ENCODE measurements around the gene EXD1. TPM values are rescaled to one million over a fixed set of nuclear protein-coding genes. Genes with fewer than 3 reads are reported as not detected.
A peak's percentile ranks its signal among the peaks of the same experiment; 100 is the strongest.

EXD1 gene, protein sequence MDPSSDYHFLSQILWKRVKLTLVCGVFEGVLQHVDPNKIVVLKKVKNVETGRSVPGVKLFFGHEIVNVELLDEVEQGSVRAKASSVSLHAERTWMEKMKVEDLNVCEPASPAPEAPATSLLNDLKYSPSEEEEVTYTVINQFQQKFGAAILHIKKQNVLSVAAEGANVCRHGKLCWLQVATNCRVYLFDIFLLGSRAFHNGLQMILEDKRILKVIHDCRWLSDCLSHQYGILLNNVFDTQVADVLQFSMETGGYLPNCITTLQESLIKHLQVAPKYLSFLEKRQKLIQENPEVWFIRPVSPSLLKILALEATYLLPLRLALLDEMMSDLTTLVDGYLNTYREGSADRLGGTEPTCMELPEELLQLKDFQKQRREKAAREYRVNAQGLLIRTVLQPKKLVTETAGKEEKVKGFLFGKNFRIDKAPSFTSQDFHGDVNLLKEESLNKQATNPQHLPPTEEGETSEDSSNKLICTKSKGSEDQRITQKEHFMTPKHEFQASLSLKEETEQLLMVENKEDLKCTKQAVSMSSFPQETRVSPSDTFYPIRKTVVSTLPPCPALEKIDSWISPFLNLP
- not detected in 2 replicates for total RNA-seq
- not detected in 2 replicates for polyA plus RNA-seq

DNA sequence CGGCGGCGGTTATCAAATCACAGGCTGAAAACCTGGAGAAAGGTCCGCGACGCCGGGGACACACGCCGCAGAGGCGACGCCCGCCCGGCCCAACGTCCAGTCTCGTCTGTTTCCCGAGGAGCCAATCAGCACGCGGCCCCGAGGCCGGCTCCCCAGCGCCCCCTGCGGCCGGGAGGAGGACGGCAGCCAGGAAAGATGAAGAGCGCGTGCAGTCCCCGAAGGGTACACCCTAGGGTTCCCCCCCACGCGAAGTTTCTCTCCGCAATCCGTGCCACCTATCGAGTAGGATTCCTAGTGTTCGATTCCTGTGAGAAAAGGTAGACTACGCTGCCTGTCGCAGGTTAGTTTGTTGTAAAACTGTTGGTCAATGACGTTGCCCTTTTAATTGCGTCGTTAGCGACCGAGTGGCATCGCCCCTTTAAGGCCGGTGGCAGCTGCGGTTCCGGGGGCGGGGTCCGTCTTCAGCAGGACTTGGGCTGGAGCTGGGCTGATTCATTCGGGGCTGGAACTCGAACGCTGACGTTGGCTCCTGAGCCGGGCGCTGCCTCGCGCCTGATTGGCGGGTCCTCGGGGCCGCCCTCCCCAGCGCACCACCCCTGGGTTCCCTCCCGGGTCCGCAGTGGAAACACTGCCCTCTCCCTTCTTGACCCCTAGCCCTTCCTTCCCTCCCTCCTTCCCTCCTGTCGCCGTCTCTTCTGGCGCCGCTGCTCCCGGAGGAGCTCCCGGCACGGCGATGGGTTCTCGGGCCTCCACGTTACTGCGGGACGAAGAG, at the start of gene EXD1, which contains the start of gene CHP1:
Gene EXD1, minus strand, starts transcription at position 108 of the 772 bp plus-strand sequence. CDS start 4,182 bp downstream, outside the sequence.
Gene CHP1, plus strand, starts transcription at position 619 of the 772 bp plus-strand sequence. Its CDS starts 115 bp downstream, at position 734.
- no peaks in the 10 kb centered on the region for H3K27me3 ChIP-seq
- H3K27ac ChIP-seq: peak within 1 kb of the TSS; percentile 89
- peak; percentile 98 to 99 for DNase-seq (ENCODE audit: low read depth in 1 of 2, low spot score in 1 of 2)
- no peaks in the 10 kb centered on the region for H3K36me3 ChIP-seq
- H3K4me1 ChIP-seq (ENCODE audit: low read depth): no peaks in the 10 kb centered on the region
- peak within 1 kb of the TSS; percentile 74 for H3K4me3 ChIP-seq
- peak; percentile 98 for TF ChIP-seq CTCF (IDR thresholded peaks at IDR 0.05; ENCODE audit: low read depth, low read length)
- no peaks in the 10 kb centered on the region for H3K9me3 ChIP-seq (ENCODE audit: low read depth)

GRCh38 chr15:41279535-41280283, 49.2 kb upstream of the EXD1 start:
- Histone ChIP-seq H3K4me1 (ENCODE audit: low read depth) (no peaks in the 10 kb centered on the region), H3K36me3 (peaks cover 9% of the 10 kb centered on the region), H3K4me3 (no peak overlapping the region), H3K27me3 (no peaks in the 10 kb centered on the region), H3K27ac (no peak overlapping the region), H3K9me3 (ENCODE audit: low read depth) (no peaks in the 10 kb centered on the region)
- DNase-seq (ENCODE audit: low read depth in 1 of 2, low spot score in 1 of 2): no peak
- TF ChIP-seq CTCF (IDR thresholded peaks at IDR 0.05; ENCODE audit: low read depth, low read length): no peak

DNA sequence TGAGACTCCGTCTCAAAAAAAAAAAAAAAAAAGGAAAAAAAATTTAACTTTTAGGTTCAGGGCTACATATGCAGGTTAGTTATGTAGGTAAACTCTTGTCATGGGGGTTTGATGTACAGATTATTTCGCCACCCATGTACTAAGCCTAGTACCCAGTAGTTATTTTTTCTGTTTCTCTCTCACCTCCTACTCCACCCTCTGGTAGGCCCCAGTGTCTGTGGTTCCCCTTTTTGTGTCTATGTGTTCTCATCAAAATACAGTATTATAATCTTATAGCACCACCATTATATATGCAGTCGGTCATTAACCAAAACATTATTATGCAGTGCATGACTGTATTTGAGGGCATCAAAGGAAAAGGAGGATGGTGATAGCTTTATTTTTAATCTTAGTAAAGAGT, 47.8 kb upstream of the EXD1 start:
- no peaks in the 10 kb centered on the region for H3K4me1 ChIP-seq (ENCODE audit: low read depth)
- H3K4me3 ChIP-seq: no peak overlapping the region
- H3K9me3 ChIP-seq (ENCODE audit: low read depth): no peaks in the 10 kb centered on the region
- H3K27me3 ChIP-seq: no peaks in the 10 kb centered on the region
- DNase-seq (ENCODE audit: low read depth in 1 of 2, low spot score in 1 of 2): no peak
- no peak for TF ChIP-seq CTCF (IDR thresholded peaks at IDR 0.05; ENCODE audit: low read depth, low read length)
- no peak overlapping the region for H3K27ac ChIP-seq
- H3K36me3 ChIP-seq: peaks cover 9% of the 10 kb centered on the region

- no peaks in the 10 kb centered on the region for H3K9me3 ChIP-seq (ENCODE audit: low read depth)
- no peaks in the 10 kb centered on the region for H3K4me1 ChIP-seq (ENCODE audit: low read depth)
- DNase-seq (ENCODE audit: low read depth in 1 of 2, low spot score in 1 of 2): no peak
- H3K4me3 ChIP-seq: no peak overlapping the region
- no peaks in the 10 kb centered on the region for H3K27me3 ChIP-seq
- H3K27ac ChIP-seq: no peak overlapping the region
- TF ChIP-seq CTCF (IDR thresholded peaks at IDR 0.05; ENCODE audit: low read depth, low read length): no peak
- H3K36me3 ChIP-seq: peaks cover 15% of the 10 kb centered on the region
These were observed 46.3 kb upstream of the EXD1 start for GRCh38 chr15:41276831-41277230.

DNA sequence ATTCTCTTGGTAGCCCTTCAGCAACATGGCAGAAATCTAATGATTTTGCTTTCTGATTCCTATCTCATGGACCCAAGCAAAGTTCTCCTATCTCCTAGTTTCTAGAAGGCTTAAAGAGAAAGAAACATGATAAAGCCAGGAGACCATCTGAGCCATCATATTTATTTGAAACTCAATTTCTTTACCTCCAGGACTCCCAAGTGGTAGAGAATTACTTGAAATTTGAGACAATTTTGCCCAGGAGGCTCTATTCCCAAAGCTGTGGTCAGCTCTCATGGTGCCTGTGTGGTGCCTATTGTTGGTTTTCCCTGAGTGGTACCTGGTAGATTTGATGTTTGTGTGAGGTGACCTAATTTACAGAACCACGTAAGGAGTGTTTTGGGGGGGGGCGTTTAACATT, 39.3 kb upstream of the EXD1 start:
- Histone ChIP-seq H3K27ac (no peak overlapping the region), H3K27me3 (no peaks in the 10 kb centered on the region), H3K9me3 (ENCODE audit: low read depth) (no peaks in the 10 kb centered on the region), H3K4me3 (no peak overlapping the region), H3K4me1 (ENCODE audit: low read depth) (no peaks in the 10 kb centered on the region), H3K36me3 (peaks cover 15% of the 10 kb centered on the region)
- DNase-seq (ENCODE audit: low read depth in 1 of 2, low spot score in 1 of 2): no peak
- TF ChIP-seq CTCF (IDR thresholded peaks at IDR 0.05; ENCODE audit: low read depth, low read length): no peak

All from cardiac muscle cell (in vitro differentiated cells and primary cell).